K562 (cell line): ENCODE measurements around the gene GOT1. TPM values are rescaled to one million over a fixed set of nuclear protein-coding genes. Genes with fewer than 3 reads are reported as not detected.

Experiments
- AFF4 ChIP-seq: sonication (generic); formaldehyde crosslinking; IDR thresholded peaks from 2 replicates; pipeline ENCODE4 v1.8.0; 2023; ENCODE audit warnings: mild to moderate bottlenecking, missing genetic modification reagents
- GTF2A2 ChIP-seq: IDR thresholded peaks from 2 replicates; pipeline ENCODE4 v1.6.1; 2016; ENCODE audit warnings: mild to moderate bottlenecking, missing genetic modification characterization, missing compliant biosample characterization
- HMBOX1 ChIP-seq: sonication (generic); IDR thresholded peaks from 2 replicates; pipeline ENCODE4 v1.6.1; 2016
- JUND ChIP-seq, 2 experiments: IDR thresholded peaks; 2 replicates in 1 of 2; 3 replicates in 1 of 2; pipeline ENCODE4 v1.6.1; 2011; ENCODE audit warnings: borderline replicate concordance in 2 of 2, low read depth in 2 of 2, low read length in 2 of 2, improper control_type of control experiment in 1 of 2, missing biosample characterization in 1 of 2, missing genetic modification characterization in 1 of 2, missing genetic modification reagents in 1 of 2
- KDM1A ChIP-seq, 2 experiments: fragments of 450-650 bp; IDR thresholded peaks; 2 replicates each; pipeline ENCODE4 v1.6.1; 2016; ENCODE audit warnings: mild to moderate bottlenecking in 2 of 2
- TEAD1 ChIP-seq, 2 experiments: fragments of 450-650 bp in 1 of 2; sonication (generic) in 1 of 2; formaldehyde crosslinking; IDR thresholded peaks; 2 replicates each; pipeline versions ENCODE4 v1.4.0 to v1.8.0; 2020 to 2022; ENCODE audit warnings: mild to moderate bottlenecking in 2 of 2, missing genetic modification reagents in 1 of 2
- ZNF175 ChIP-seq: fragments of 200-800 bp; sonication (Bioruptor generic); IDR thresholded peaks from 2 replicates; pipeline ENCODE4 v1.6.1; 2016; ENCODE audit warnings: low read depth, mild to moderate bottlenecking, missing genetic modification characterization, missing compliant biosample characterization
- polyA plus RNA-seq, 8 experiments: library from polyadenylated mRNA; depleted of rRNA in 4 of 8; stranded (reverse) in 5 of 8; unstranded in 3 of 8; fragments of >200 nt; fragmentation: Nextera tagmentation in 2 of 8; fragmentation: Illumina TruSeq in 1 of 8; extraction: Ambion mirVana in 2 of 8; extraction: Trizol in 1 of 8; gene quantifications; 2 replicates each; pipeline versions ENCODE4 v1.2.1 to v1.2.3, GENCODE V29; 2011 to 2014; ENCODE audit warnings: inconsistent platforms in 1 of 8, missing spikeins in 1 of 8
- total RNA-seq, 7 experiments: library from RNA; depleted of rRNA in 6 of 7; stranded (reverse); fragments of >200 nt in 6 of 7; fragmentation: Illumina TruSeq in 2 of 7; extraction: Trizol in 2 of 7; gene quantifications; 2 replicates each; pipeline versions ENCODE4 v1.2.1 to v1.2.3, GENCODE V29; 2011 to 2021; ENCODE audit warnings: low replicate concordance in 1 of 7

Gene GOT1
- total and polyA plus RNA-seq, 9 of the 15 experiments (the other 6 are each of a cell fraction or from before 2014, with no cell fraction given): 55.7 to 166 (median 75.4) TPM

- no peak for TF ChIP-seq ZNF175 (CRISPR knock-in tag)
- TF ChIP-seq HMBOX1: no peak
- TF ChIP-seq TEAD1 (CRISPR knock-in tag; IDR thresholded peaks at IDR 0.05): peak in 1 of 2 experiments; percentile 58; a peak in 1 of 4 replicates
- TF ChIP-seq KDM1A (IDR thresholded peaks at IDR 0.05): no peak
- TF ChIP-seq GTF2A2 (tag): no peak
- peak; percentile 87 for TF ChIP-seq JUND (IDR thresholded peaks at IDR 0.05; ENCODE audit: borderline replicate concordance, low read depth, low read length)
- TF ChIP-seq JUND (tag; IDR thresholded peaks at IDR 0.05; ENCODE audit: borderline replicate concordance, low read depth, low read length): no peak
- TF ChIP-seq AFF4 (CRISPR knock-in tag): no peak
These were observed at the start of gene GOT1 (continued) for GRCh38 chr10:99430451-99431189.
